ENCODE data around the gene MAML3.

MAML3 gene

GRCh38 chr4:139745111-139745639 lies 408.8 kb downstream of the MAML3 start:
- no peak for TF ChIP-seq TCF12 (IDR thresholded peaks at IDR 0.05; ENCODE audit: low read depth)
- TF ChIP-seq TAF1 (IDR thresholded peaks at IDR 0.05; ENCODE audit: low read depth) = no peak
- TF ChIP-seq RAD21 (IDR thresholded peaks at IDR 0.05; ENCODE audit: low read depth) = no peak
- TF ChIP-seq FOXM1 (IDR thresholded peaks at IDR 0.05; ENCODE audit: borderline replicate concordance, low read depth) = no peak
- TF ChIP-seq REST (IDR thresholded peaks at IDR 0.05; ENCODE audit: low read depth) = no peak
- no peak for TF ChIP-seq YY1 (IDR thresholded peaks at IDR 0.05; ENCODE audit: low read depth)
- TF ChIP-seq EGR1 (IDR thresholded peaks at IDR 0.05) = no peak
- TF ChIP-seq ZBTB7A (IDR thresholded peaks at IDR 0.05; ENCODE audit: low read depth) = no peak
- TF ChIP-seq CREB1 (IDR thresholded peaks at IDR 0.05; ENCODE audit: low read depth) = no peak
- TF ChIP-seq MAX (IDR thresholded peaks at IDR 0.05) = no peak
- TF ChIP-seq USF1 (IDR thresholded peaks at IDR 0.05) = no peak
- no peak for TF ChIP-seq EP300 (IDR thresholded peaks at IDR 0.05; ENCODE audit: borderline replicate concordance)

GRCh38 chr4:139744232-139744631 lies 409.8 kb downstream of the MAML3 start:
- TF ChIP-seq NFIC (IDR thresholded peaks at IDR 0.05) (no peak), EGR1 (IDR thresholded peaks at IDR 0.05) (no peak), ZBTB7A (IDR thresholded peaks at IDR 0.05; ENCODE audit: low read depth) (no peak), MAX (IDR thresholded peaks at IDR 0.05) (no peak), CREB1 (IDR thresholded peaks at IDR 0.05; ENCODE audit: low read depth) (no peak), TEAD4 (IDR thresholded peaks at IDR 0.05) (no peak), RAD21 (IDR thresholded peaks at IDR 0.05; ENCODE audit: low read depth) (no peak), YY1 (IDR thresholded peaks at IDR 0.05; ENCODE audit: low read depth) (no peak), CEBPB (IDR thresholded peaks at IDR 0.05) (no peak), TAF1 (IDR thresholded peaks at IDR 0.05; ENCODE audit: low read depth) (no peak), USF1 (IDR thresholded peaks at IDR 0.05) (no peak), FOXM1 (IDR thresholded peaks at IDR 0.05; ENCODE audit: borderline replicate concordance, low read depth) (no peak), EP300 (IDR thresholded peaks at IDR 0.05; ENCODE audit: borderline replicate concordance) (no peak), REST (IDR thresholded peaks at IDR 0.05; ENCODE audit: low read depth) (no peak), TCF12 (IDR thresholded peaks at IDR 0.05; ENCODE audit: low read depth) (no peak)

- TF ChIP-seq TAF1 (IDR thresholded peaks at IDR 0.05; ENCODE audit: low read depth) (no peak), CEBPB (IDR thresholded peaks at IDR 0.05) (no peak), TEAD4 (IDR thresholded peaks at IDR 0.05) (no peak), CREB1 (IDR thresholded peaks at IDR 0.05; ENCODE audit: low read depth) (no peak), ZBTB7A (IDR thresholded peaks at IDR 0.05; ENCODE audit: low read depth) (no peak), NFIC (IDR thresholded peaks at IDR 0.05) (no peak), REST (IDR thresholded peaks at IDR 0.05; ENCODE audit: low read depth) (no peak), MAX (IDR thresholded peaks at IDR 0.05) (no peak), TCF12 (IDR thresholded peaks at IDR 0.05; ENCODE audit: low read depth) (no peak), FOXM1 (IDR thresholded peaks at IDR 0.05; ENCODE audit: borderline replicate concordance, low read depth) (no peak)
Measured at GRCh38 chr4:139743027-139743426, 411.0 kb downstream of the MAML3 start.

GRCh38 chr4:139740531-139741041 lies 413.4 kb downstream of the MAML3 start:
- TF ChIP-seq EGR1 (IDR thresholded peaks at IDR 0.05) (no peak), CEBPB (IDR thresholded peaks at IDR 0.05) (peak; percentile 63), CREB1 (IDR thresholded peaks at IDR 0.05; ENCODE audit: low read depth) (no peak)

Data from Ishikawa (cell line).